ENCODE data around the gene PMF1.

Gene PMF1

DNA sequence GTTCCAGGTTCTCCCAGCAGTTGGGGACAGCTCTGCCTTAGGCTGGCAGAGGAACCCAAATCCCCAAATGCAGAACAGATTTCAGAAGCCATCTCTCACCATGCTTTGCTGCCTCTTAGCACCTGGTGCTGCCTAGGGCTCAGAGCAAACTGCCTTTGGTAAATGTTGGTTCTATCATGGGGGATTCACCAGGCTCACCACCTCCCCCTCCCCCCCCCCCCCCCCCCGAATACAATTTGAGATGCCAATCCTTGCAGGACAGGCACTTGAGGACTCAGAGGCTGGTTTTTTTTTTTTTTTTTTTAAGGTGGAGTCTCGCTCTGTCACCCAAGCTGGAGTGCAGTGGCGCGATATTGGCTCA lies 35.5 kb downstream of the PMF1 start:
- Histone ChIP-seq H3K27ac (ENCODE audit: low read depth, low read length) (no peak overlapping the region), H3K9ac (ENCODE audit: low read length) (no peak overlapping the region), H3K36me3 (ENCODE audit: control insufficient read depth, insufficient read depth, low read length) (peaks cover 49% of the 10 kb centered on the region), H3K9me3 (ENCODE audit: control insufficient read depth, insufficient read depth, low read depth, low read length) (no peaks in the 10 kb centered on the region), H3K4me1 (ENCODE audit: control insufficient read depth, insufficient read depth, low read length) (peaks cover 19% of the 10 kb centered on the region), H3K27me3 (ENCODE audit: control insufficient read depth, insufficient read depth, low read length) (no peaks in the 10 kb centered on the region), H3K4me3 (ENCODE audit: low read depth, low read length) (no peak overlapping the region)

DNA sequence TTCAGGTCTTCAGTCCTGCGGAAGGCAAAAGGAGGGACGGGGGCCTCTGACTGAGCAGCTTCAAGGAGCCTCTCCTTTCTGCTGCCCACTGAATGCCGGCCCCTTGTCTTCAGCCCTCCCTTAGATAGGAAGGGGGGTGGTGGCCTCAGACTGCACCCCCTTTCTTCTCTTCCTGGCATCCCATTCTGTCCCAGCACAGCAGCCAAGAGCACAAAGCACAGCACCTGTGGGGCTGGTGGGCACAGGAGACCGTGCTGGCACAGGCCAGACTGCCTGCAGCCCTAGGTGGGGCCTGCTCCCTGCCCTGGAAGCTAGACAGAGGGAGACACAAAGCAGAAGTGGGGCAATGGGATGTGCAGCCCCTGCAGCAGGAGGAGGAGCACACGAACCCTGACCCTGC lies 36.8 kb downstream of the PMF1 start:
- Histone ChIP-seq H3K9me3 (ENCODE audit: control insufficient read depth, insufficient read depth, low read depth, low read length) (no peaks in the 10 kb centered on the region), H3K27me3 (ENCODE audit: control insufficient read depth, insufficient read depth, low read length) (no peaks in the 10 kb centered on the region), H3K9ac (ENCODE audit: low read length) (no peak overlapping the region), H3K4me3 (ENCODE audit: low read depth, low read length) (no peak overlapping the region), H3K36me3 (ENCODE audit: control insufficient read depth, insufficient read depth, low read length) (peaks cover 56% of the 10 kb centered on the region), H3K4me1 (ENCODE audit: control insufficient read depth, insufficient read depth, low read length) (peaks cover 19% of the 10 kb centered on the region), H3K27ac (ENCODE audit: low read depth, low read length) (no peak overlapping the region)

DNA sequence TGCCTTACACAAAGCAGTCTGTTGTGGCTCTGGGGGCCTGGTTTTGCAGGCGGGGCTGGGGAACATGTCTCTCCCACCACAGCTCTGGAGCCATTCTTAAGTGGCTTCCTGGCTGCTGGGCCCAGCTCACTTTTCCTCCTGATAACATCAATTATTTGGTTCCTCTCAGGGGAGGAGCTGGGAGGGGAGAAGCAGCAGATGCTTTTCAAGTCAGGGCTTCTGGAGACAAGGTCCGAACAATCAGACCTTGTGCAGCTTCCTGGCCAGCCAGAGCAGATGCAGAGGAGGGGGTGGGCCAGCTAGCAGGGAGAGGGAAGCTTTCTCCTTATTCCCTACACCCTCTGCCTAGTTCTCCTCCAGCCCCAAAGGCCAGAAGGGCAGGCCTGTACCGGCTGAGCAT lies 38.7 kb downstream of the PMF1 start:
- no peak overlapping the region for H3K4me3 ChIP-seq (ENCODE audit: low read depth, low read length)
- no peak overlapping the region for H3K27ac ChIP-seq (ENCODE audit: low read depth, low read length)
- peaks cover 17% of the 10 kb centered on the region for H3K4me1 ChIP-seq (ENCODE audit: control insufficient read depth, insufficient read depth, low read length)
- no peak overlapping the region for H3K9ac ChIP-seq (ENCODE audit: low read length)
- H3K27me3 ChIP-seq (ENCODE audit: control insufficient read depth, insufficient read depth, low read length) = no peaks in the 10 kb centered on the region
- peaks cover 66% of the 10 kb centered on the region for H3K36me3 ChIP-seq (ENCODE audit: control insufficient read depth, insufficient read depth, low read length)
- no peaks in the 10 kb centered on the region for H3K9me3 ChIP-seq (ENCODE audit: control insufficient read depth, insufficient read depth, low read depth, low read length)

DNA sequence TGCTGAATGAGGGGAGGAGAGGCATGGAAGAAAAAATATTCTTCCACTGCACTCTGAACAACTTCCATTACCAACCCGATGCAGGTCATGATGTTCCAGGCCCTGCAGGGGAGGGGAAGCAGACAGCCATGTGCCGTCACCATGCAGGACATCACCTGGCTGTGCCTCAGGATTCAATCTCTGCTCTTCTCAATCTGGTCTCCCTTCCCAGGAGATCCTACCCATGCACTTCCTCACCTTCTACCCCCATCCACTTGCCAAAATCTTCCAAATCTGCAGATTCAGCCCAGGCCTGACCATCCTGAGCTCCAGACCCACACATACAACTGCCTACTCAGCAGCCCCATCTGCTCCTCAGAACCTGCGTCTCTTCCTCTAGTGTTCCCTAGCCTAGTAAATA lies 40.8 kb downstream of the PMF1 start:
- Histone ChIP-seq H3K9ac (ENCODE audit: low read length) (no peak overlapping the region), H3K27ac (ENCODE audit: low read depth, low read length) (no peak overlapping the region), H3K4me1 (ENCODE audit: control insufficient read depth, insufficient read depth, low read length) (no peaks in the 10 kb centered on the region), H3K36me3 (ENCODE audit: control insufficient read depth, insufficient read depth, low read length) (peaks cover 87% of the 10 kb centered on the region), H3K9me3 (ENCODE audit: control insufficient read depth, insufficient read depth, low read depth, low read length) (no peaks in the 10 kb centered on the region), H3K27me3 (ENCODE audit: control insufficient read depth, insufficient read depth, low read length) (no peaks in the 10 kb centered on the region), H3K4me3 (ENCODE audit: low read depth, low read length) (no peak overlapping the region)

DNA sequence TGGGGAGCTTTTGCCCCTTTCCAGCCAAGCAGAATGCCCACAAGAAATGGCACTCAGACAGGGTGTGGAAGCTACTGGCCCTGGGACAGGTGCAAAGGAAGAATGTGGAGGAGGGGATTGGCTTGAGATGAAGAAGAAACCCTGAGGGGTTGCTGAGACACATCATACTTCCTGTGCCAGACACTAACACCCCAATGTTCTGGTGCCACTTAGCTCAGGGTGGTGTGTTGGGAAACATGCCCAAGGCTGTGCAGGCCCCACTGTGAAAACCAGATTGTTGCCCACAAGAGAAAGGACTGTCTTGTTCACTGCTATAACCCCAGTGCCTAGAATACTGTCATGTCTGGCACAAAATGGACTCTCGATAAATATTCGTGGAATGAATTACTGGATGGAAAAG lies 44.9 kb downstream of the PMF1 start:
- Histone ChIP-seq H3K27ac (ENCODE audit: low read depth, low read length) (no peak overlapping the region), H3K36me3 (ENCODE audit: control insufficient read depth, insufficient read depth, low read length) (peaks cover 85% of the 10 kb centered on the region), H3K4me3 (ENCODE audit: low read depth, low read length) (no peak overlapping the region), H3K9ac (ENCODE audit: low read length) (no peak overlapping the region), H3K4me1 (ENCODE audit: control insufficient read depth, insufficient read depth, low read length) (no peaks in the 10 kb centered on the region), H3K9me3 (ENCODE audit: control insufficient read depth, insufficient read depth, low read depth, low read length) (no peaks in the 10 kb centered on the region), H3K27me3 (ENCODE audit: control insufficient read depth, insufficient read depth, low read length) (no peaks in the 10 kb centered on the region)

DNA sequence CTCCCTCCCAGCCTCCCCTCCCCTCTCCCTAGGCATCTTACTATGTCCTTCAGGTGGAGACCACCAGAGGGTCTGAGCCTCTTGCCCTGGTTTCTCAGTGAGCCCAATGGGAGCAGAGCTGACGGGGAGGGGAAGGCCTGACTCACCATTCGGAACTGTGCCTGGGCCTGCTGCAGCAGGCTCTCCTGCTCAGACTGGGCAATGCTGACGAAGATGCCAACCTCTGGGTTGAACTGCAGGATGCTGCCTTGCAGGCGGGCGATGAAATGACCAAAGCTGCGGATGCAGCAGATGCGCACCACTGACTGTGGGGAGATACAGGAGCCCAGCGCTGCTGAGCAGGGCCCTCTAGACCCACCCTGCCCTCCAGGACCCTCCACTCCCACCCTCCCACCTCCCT lies 46.1 kb downstream of the PMF1 start:
- Histone ChIP-seq H3K27me3 (ENCODE audit: control insufficient read depth, insufficient read depth, low read length) (no peaks in the 10 kb centered on the region), H3K4me3 (ENCODE audit: low read depth, low read length) (no peak overlapping the region), H3K27ac (ENCODE audit: low read depth, low read length) (no peak overlapping the region), H3K9ac (ENCODE audit: low read length) (no peak overlapping the region), H3K9me3 (ENCODE audit: control insufficient read depth, insufficient read depth, low read depth, low read length) (no peaks in the 10 kb centered on the region), H3K4me1 (ENCODE audit: control insufficient read depth, insufficient read depth, low read length) (no peaks in the 10 kb centered on the region), H3K36me3 (ENCODE audit: control insufficient read depth, insufficient read depth, low read length) (peaks cover 85% of the 10 kb centered on the region)

DNA sequence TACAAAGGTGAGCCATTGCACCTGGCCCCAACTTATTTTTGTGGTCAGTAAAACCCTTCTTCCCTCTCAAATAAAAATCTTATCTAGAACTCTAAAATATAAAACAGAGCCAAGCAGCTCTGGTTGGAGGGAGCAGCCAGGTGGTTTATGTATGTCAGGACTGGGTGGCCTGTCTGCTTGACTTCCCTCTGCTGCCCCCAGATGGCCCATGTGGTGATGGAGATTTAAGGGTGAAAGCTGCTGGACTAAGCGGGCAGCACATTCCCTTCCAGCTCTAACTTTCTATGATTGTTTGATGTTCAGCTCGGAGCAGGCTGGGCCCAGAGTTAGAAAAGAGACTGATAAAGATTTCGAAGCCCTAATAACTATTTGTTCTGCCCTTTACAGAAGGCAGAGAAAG lies 47.0 kb downstream of the PMF1 start:
- no peaks in the 10 kb centered on the region for H3K4me1 ChIP-seq (ENCODE audit: control insufficient read depth, insufficient read depth, low read length)
- no peak overlapping the region for H3K27ac ChIP-seq (ENCODE audit: low read depth, low read length)
- H3K36me3 ChIP-seq (ENCODE audit: control insufficient read depth, insufficient read depth, low read length) = peaks cover 89% of the 10 kb centered on the region
- H3K27me3 ChIP-seq (ENCODE audit: control insufficient read depth, insufficient read depth, low read length) = no peaks in the 10 kb centered on the region
- no peaks in the 10 kb centered on the region for H3K9me3 ChIP-seq (ENCODE audit: control insufficient read depth, insufficient read depth, low read depth, low read length)
- H3K4me3 ChIP-seq (ENCODE audit: low read depth, low read length) = no peak overlapping the region
- no peak overlapping the region for H3K9ac ChIP-seq (ENCODE audit: low read length)

DNA sequence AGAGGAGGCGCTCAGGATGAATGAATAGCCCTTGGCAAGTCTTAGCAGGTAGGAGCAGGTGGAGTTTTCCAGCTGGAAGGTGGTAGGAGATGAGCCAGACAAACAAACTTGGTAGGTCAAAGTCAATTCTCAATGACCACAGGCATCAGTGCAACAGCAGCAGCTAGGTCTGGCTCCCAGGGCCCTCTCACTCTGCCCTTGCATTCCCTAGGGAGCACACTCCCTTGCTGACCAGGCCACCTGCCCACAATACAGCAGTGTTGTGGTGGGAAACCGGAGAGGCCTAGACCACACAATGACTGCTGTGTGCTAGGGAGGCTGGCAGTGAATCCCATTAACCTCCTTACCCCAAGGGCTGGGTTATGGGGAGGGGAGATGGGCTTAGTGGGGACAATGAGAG lies 48.1 kb downstream of the PMF1 start:
- H3K27ac ChIP-seq (ENCODE audit: low read depth, low read length) = no peak overlapping the region
- no peaks in the 10 kb centered on the region for H3K4me1 ChIP-seq (ENCODE audit: control insufficient read depth, insufficient read depth, low read length)
- H3K27me3 ChIP-seq (ENCODE audit: control insufficient read depth, insufficient read depth, low read length) = no peaks in the 10 kb centered on the region
- H3K9ac ChIP-seq (ENCODE audit: low read length) = no peak overlapping the region
- no peak overlapping the region for H3K4me3 ChIP-seq (ENCODE audit: low read depth, low read length)
- H3K9me3 ChIP-seq (ENCODE audit: control insufficient read depth, insufficient read depth, low read depth, low read length) = no peaks in the 10 kb centered on the region
- peaks cover 95% of the 10 kb centered on the region for H3K36me3 ChIP-seq (ENCODE audit: control insufficient read depth, insufficient read depth, low read length)

DNA sequence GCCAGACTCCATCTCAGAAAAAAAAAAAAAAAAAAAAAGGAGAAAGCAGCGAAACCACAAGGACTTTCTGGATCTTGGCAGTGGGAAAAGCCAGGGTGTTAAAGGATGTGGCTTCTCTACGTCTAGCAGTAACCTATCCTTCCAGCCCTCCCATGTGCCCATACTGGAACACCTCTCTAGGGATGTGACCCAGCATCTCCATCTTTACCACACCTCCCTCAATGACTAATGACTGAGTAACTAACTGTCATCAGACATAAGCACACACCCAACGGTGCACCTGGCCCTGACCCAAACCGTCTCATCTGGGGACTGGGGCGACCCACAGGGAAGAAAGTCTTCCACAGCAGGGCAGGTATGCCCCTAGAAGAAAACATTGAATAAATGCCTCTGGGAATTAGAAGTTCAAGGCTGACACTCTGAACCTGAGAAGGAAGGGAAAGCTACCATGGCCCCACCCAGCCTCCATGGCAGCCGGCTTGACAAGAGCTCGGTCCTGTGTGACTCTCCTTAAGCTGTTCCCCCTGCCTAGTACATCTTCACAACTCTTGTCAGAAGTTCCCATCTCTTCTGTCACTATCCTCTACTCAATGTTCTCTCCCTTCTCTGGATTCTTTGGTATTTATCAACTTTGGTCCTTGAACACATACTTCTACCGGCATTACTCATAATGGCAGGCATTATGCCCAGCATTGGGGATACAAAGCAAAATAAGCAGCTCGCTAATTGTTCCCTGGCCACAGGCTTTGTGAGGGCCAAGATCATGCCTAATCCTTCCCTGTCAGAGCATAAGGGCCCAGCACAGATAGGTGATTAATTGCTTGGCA lies 49.9 kb downstream of the PMF1 start:
- H3K9me3 ChIP-seq (ENCODE audit: control insufficient read depth, insufficient read depth, low read depth, low read length) = no peaks in the 10 kb centered on the region
- H3K27me3 ChIP-seq (ENCODE audit: control insufficient read depth, insufficient read depth, low read length) = no peaks in the 10 kb centered on the region
- H3K4me1 ChIP-seq (ENCODE audit: control insufficient read depth, insufficient read depth, low read length) = no peaks in the 10 kb centered on the region
- H3K27ac ChIP-seq (ENCODE audit: low read depth, low read length) = no peak overlapping the region
- no peak overlapping the region for H3K9ac ChIP-seq (ENCODE audit: low read length)
- peaks cover 95% of the 10 kb centered on the region for H3K36me3 ChIP-seq (ENCODE audit: control insufficient read depth, insufficient read depth, low read length)
- H3K4me3 ChIP-seq (ENCODE audit: low read depth, low read length) = no peak overlapping the region

DNA sequence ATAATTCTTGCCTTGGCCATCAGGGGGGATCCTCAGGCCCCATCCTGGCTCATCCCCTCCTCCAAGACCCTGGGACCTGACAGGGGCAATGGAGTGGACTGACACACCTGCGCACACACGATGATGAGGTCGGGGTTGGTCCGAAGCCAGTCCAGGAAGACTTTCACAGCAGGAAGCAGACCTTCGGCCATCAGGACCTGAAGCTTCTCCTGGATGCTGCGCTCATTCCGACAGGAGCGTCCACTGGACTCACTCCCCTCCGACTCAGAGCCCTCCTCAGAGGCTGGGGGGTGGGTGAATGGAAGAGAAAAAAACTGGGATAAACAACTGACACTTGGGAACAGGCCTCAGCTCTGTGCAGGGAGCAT lies 50.5 kb downstream of the PMF1 start:
- H3K27ac ChIP-seq (ENCODE audit: low read depth, low read length) = no peak overlapping the region
- H3K36me3 ChIP-seq (ENCODE audit: control insufficient read depth, insufficient read depth, low read length) = peaks cover 95% of the 10 kb centered on the region

DNA sequence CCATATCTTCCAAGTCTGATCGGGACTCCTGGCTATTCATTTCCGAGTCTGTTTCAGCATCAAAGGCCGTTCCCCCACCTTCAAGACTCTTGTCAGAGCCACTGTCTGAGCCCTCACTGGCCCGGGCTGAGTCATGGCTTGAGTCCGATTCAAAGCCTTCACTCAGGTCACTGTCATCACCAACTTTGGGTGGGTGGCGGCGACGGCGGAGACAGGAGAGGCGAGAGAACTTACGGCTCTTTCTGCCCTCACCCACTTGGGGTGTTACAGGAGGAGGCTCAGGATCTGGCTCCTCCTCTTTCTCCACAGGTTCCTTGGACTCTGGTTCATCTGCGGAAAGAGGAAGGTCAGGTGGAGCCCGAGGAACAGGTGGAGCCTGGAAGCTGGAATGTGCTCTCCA lies 53.2 kb downstream of the PMF1 start:
- Histone ChIP-seq H3K9me3 (ENCODE audit: control insufficient read depth, insufficient read depth, low read depth, low read length) (no peaks in the 10 kb centered on the region), H3K27me3 (ENCODE audit: control insufficient read depth, insufficient read depth, low read length) (no peaks in the 10 kb centered on the region), H3K4me1 (ENCODE audit: control insufficient read depth, insufficient read depth, low read length) (no peaks in the 10 kb centered on the region), H3K4me3 (ENCODE audit: low read depth, low read length) (no peak overlapping the region), H3K27ac (ENCODE audit: low read depth, low read length) (no peak overlapping the region), H3K36me3 (ENCODE audit: control insufficient read depth, insufficient read depth, low read length) (peaks cover 91% of the 10 kb centered on the region), H3K9ac (ENCODE audit: low read length) (peak overlapping the region; percentile 30)

More for the DNA sequence above, 50.5 kb downstream of the PMF1 start:
- Histone ChIP-seq H3K9me3 (ENCODE audit: control insufficient read depth, insufficient read depth, low read depth, low read length) (no peaks in the 10 kb centered on the region), H3K27me3 (ENCODE audit: control insufficient read depth, insufficient read depth, low read length) (no peaks in the 10 kb centered on the region), H3K4me1 (ENCODE audit: control insufficient read depth, insufficient read depth, low read length) (no peaks in the 10 kb centered on the region), H3K4me3 (ENCODE audit: low read depth, low read length) (no peak overlapping the region), H3K9ac (ENCODE audit: low read length) (no peak overlapping the region)

All from HUES6 (cell line).